Measurements from ENCODE around the gene FRAT2.

GRCh38 chr10:97298223-97298571, 36.3 kb downstream of the FRAT2 start:
- no peak for TF ChIP-seq CTCF (IDR thresholded peaks at IDR 0.05; ENCODE audit: insufficient read depth, low read depth, low read length)
- no peak for TF ChIP-seq EZH2 (IDR thresholded peaks at IDR 0.05; ENCODE audit: insufficient read depth, low read length)
